ENCODE data around the gene SDHB.

Gene SDHB

DNA sequence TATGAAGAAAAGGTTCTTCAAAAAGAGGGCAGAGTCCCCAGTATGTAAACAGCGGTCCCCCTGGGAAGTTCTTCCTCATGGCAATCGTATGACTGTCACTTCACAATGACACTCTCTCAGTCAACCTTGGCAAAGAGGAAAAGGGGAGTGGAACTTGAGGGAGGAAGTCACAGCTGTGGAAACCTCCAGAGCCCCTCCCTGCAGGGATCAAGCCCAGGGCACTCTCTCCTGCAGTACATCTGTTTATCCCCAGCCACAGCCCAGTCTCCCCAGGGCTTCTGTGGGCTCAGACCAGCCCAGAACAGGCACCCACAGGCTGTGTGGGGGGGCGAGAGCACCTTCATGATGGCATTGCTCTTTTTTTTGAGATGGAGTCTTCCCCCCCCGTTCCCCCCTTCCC is 44.1 kb downstream of the SDHB start:
- TF ChIP-seq, protein P1, sequence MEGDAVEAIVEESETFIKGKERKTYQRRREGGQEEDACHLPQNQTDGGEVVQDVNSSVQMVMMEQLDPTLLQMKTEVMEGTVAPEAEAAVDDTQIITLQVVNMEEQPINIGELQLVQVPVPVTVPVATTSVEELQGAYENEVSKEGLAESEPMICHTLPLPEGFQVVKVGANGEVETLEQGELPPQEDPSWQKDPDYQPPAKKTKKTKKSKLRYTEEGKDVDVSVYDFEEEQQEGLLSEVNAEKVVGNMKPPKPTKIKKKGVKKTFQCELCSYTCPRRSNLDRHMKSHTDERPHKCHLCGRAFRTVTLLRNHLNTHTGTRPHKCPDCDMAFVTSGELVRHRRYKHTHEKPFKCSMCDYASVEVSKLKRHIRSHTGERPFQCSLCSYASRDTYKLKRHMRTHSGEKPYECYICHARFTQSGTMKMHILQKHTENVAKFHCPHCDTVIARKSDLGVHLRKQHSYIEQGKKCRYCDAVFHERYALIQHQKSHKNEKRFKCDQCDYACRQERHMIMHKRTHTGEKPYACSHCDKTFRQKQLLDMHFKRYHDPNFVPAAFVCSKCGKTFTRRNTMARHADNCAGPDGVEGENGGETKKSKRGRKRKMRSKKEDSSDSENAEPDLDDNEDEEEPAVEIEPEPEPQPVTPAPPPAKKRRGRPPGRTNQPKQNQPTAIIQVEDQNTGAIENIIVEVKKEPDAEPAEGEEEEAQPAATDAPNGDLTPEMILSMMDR (IDR thresholded peaks at IDR 0.05; ENCODE audit: low read depth, low read length) = no peak

DNA sequence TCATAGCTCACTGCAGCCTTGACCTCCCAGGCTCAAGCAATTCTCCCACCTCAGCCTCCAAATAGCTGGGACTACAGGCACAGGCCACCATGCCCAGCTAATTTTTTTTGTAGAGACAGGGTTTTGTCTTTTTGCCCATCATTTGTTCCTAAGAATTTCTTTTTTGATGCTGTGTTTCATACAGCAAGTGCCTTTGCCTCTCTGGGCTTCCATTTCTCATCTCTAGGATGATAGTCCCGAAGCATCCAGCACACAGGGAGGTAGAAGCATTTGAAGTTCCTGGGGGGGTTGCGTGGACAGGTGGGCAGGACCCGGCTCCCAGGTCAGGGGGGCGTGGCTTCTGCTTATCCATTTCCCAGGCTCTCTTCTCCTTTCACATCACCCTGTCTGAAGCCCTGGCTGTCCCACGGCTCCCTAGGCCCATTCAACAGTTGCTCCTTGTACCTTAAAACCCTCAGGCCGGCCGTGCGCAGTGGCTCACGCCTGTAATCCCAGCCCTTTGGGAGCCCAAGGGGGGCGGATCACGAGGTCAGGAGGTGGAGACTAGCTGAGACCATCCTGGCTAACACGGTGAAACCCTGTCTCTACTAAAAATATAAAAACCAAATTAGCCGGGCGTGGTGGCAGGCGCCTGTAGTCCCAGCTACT is 45.5 kb downstream of the SDHB start:
- H3K27me3 ChIP-seq (ENCODE audit: insufficient read depth, low read depth, severe bottlenecking) = no peaks in the 10 kb centered on the region
- peaks cover 11% of the 10 kb centered on the region for H3K36me3 ChIP-seq
- H3K4me3 ChIP-seq (ENCODE audit: low read depth, low read length) = no peak overlapping the region
- no peak for DNase-seq
- H3K9me3 ChIP-seq (ENCODE audit: severe bottlenecking) = no peaks in the 10 kb centered on the region
- no peak overlapping the region for H3K27ac ChIP-seq
- TF ChIP-seq, protein P1 (IDR thresholded peaks at IDR 0.05; ENCODE audit: low read depth, low read length) = no peak

More for the DNA sequence above, 44.1 kb downstream of the SDHB start:
- peaks cover 7% of the 10 kb centered on the region for H3K36me3 ChIP-seq
- DNase-seq = no peak
- no peak overlapping the region for H3K27ac ChIP-seq
- no peak overlapping the region for H3K4me3 ChIP-seq (ENCODE audit: low read depth, low read length)
- H3K27me3 ChIP-seq (ENCODE audit: insufficient read depth, low read depth, severe bottlenecking) = no peaks in the 10 kb centered on the region
- no peaks in the 10 kb centered on the region for H3K9me3 ChIP-seq (ENCODE audit: severe bottlenecking)

DNA sequence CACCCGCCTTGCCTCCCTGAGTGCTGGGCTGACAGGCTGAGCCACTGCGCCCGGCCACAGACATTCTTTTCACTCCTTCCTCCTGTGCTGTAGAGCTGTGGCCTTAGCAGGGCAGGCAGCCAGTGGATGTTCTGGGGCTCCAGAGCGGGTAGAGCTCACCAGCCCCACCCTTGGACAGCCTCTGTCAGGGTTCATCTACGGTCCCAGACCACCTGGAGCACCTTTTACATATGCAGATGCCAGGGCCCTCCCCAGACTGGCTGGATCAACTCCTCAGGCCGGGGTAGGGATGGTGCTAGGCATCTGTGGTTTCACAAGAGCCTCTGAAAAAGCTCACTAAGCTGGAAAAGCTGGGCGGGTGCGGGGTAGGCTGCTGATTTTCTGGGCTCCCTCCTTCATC is 46.7 kb downstream of the SDHB start:
- Histone ChIP-seq H3K9me3 (ENCODE audit: severe bottlenecking) (no peaks in the 10 kb centered on the region), H3K4me3 (ENCODE audit: low read depth, low read length) (no peak overlapping the region), H3K36me3 (peaks cover 18% of the 10 kb centered on the region), H3K27me3 (ENCODE audit: insufficient read depth, low read depth, severe bottlenecking) (no peaks in the 10 kb centered on the region), H3K27ac (no peak overlapping the region)
- DNase-seq = no peak
- TF ChIP-seq, protein P1 (IDR thresholded peaks at IDR 0.05; ENCODE audit: low read depth, low read length) = no peak

DNA sequence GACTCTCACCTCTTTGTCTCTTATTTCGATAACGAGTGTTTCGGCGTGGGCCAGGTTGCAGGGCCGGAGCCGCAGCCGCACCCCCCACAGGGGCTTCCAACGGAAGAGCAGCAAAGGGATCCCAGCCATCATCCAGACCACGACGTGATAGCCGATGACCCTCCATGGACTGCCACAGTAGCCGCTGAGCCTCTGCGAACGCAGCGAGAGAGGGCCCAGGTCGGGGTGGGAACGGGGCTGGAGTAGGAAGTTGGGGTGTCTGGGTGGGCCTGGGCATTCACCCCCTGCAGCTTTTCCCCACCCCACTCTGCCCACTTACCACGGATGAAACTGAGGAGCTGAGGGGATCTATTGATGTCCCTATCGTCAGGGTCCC is 48.5 kb downstream of the SDHB start:
- H3K4me3 ChIP-seq (ENCODE audit: low read depth, low read length) = no peak overlapping the region
- TF ChIP-seq, protein P1 (IDR thresholded peaks at IDR 0.05; ENCODE audit: low read depth, low read length) = no peak
- H3K36me3 ChIP-seq = peaks cover 23% of the 10 kb centered on the region
- H3K9me3 ChIP-seq (ENCODE audit: severe bottlenecking) = no peaks in the 10 kb centered on the region
- no peak overlapping the region for H3K27ac ChIP-seq
- no peak for DNase-seq
- H3K27me3 ChIP-seq (ENCODE audit: insufficient read depth, low read depth, severe bottlenecking) = no peaks in the 10 kb centered on the region

DNA sequence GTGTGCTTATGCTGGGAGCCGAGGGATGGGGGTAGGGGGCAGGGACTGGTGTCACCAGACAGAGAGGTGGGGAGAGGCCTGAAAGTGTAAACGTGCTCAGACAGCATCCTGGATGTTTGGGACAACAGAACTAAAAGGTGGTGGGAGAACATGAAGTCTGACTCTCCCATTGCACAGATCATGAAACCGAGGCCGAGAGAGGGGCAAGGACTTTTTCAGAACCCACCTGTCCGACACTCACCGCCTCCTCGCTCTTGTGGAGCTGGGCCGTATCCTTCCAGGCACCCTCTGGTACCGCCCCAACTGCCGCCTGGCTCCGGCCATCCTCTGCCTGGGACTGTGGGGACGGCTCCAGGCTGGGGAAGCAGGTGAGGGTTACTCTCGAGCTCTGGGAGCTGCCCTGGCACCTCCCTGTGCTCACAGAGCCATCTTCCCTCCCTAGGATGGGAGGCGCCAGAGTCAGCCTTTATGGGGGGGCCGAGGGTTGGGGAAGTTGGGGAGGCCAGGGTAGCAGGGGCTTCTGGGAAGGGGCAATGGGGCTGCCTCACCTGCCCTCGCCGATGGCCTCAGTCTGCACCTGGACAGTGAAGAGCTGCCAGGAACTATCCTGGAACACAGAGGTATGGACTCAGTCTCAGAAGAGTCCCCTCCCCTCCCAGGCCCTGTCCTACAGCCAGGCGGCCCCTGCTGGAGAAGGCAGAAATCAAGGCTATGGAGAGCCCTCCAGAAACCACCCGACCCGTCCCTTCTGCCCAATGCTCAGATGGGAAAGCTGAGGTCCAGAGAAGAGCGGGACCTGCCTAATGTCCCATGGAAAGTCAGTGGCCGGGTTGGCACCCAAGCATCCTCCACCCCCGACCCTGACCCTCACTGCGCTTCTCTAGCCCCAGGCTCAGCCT is 49.1 kb downstream of the SDHB start:
- H3K9me3 ChIP-seq (ENCODE audit: severe bottlenecking) = no peaks in the 10 kb centered on the region
- H3K36me3 ChIP-seq = peaks cover 24% of the 10 kb centered on the region
- DNase-seq = no peak
- H3K27me3 ChIP-seq (ENCODE audit: insufficient read depth, low read depth, severe bottlenecking) = no peaks in the 10 kb centered on the region
- no peak overlapping the region for H3K27ac ChIP-seq
- TF ChIP-seq, protein P1 (IDR thresholded peaks at IDR 0.05; ENCODE audit: low read depth, low read length) = no peak
- H3K4me3 ChIP-seq (ENCODE audit: low read depth, low read length) = no peak overlapping the region
